Measurements from ENCODE around the gene KDF1. TPM values are rescaled to one million over a fixed set of nuclear protein-coding genes. Genes with fewer than 3 reads are reported as not detected.

Gene KDF1
- 27.2 and 28.5 TPM in 2 replicates for total RNA-seq

GRCh38 chr1:26959722-26960624 lies at the start of gene KDF1:
TSS of gene KDF1 (minus strand) at chr1:26960468. CDS start at chr1:26952380, 8,088 bp downstream.

GRCh38 chr1:26993237-26994019 lies 33.2 kb upstream of the KDF1 start, which contains the start of gene TRNP1:
TSS of gene TRNP1 (plus strand) at chr1:26993692. CDS start at chr1:26993787, 95 bp downstream.

GRCh38 chr1:26921540-26922430 lies 38.5 kb downstream of the KDF1 start, which contains the start of gene NUDC:
TSS of gene NUDC (plus strand) at chr1:26921743. CDS start at chr1:26921849, 106 bp downstream.

GRCh38 chr1:26913754-26914619 lies 46.3 kb downstream of the KDF1 start, which contains the start of gene NR0B2:
TSS of gene NR0B2 (minus strand) at chr1:26913975. CDS start at chr1:26913940, 35 bp downstream.

GRCh38 chr1:26900001-26900814 lies 60.1 kb downstream of the KDF1 start, which contains the start of gene GPATCH3:
TSS of gene GPATCH3 (minus strand) at chr1:26900467. CDS start at chr1:26900442, 25 bp downstream.

Other genes starting within 250 kb of the KDF1 start
- gene PIGV, start 172.5 kb downstream of the KDF1 start, total RNA-seq, result 7.9 and 13.2 TPM in 2 replicates
- gene ZDHHC18, start 133.8 kb downstream of the KDF1 start, total RNA-seq, result 14.1 and 29.9 TPM in 2 replicates
- 1,524 and 1,633 TPM in 2 replicates for gene SFN, start 97.3 kb downstream of the KDF1 start, total RNA-seq
- gene GPN2, start 70.2 kb downstream of the KDF1 start, total RNA-seq, result 10.6 and 11.1 TPM in 2 replicates
- 7.4 and 21.1 TPM in 2 replicates for gene GPATCH3, start 60.0 kb downstream of the KDF1 start, total RNA-seq
- gene NR0B2, start 46.5 kb downstream of the KDF1 start, total RNA-seq, result not detected in 2 replicates
- gene NUDC, start 38.7 kb downstream of the KDF1 start, total RNA-seq, result 91.7 and 98.7 TPM in 2 replicates
- 35.4 and 58.9 TPM in 2 replicates for gene TRNP1, start 33.2 kb upstream of the KDF1 start, total RNA-seq
- 69.3 and 80.0 TPM in 2 replicates for gene TENT5B, start 52.4 kb upstream of the KDF1 start, total RNA-seq
- 18.0 and 35.2 TPM in 2 replicates for gene SLC9A1, start 194.7 kb upstream of the KDF1 start, total RNA-seq

Measured in airway epithelial cell (primary cell).